HepG2 (cell line): ENCODE measurements around the gene FBXL7.

Source experiments
- GABPB1 ChIP-seq: IDR thresholded peaks from 2 replicates; pipeline ENCODE4 v1.6.1; 2016; ENCODE audit warnings: mild to moderate bottlenecking, missing genetic modification reagents, moderate library complexity, missing compliant biosample characterization
- SP1 ChIP-seq, 2 experiments: fragments of 450-650 bp in 1 of 2; sonication (generic) in 1 of 2; formaldehyde crosslinking in 1 of 2; IDR thresholded peaks; 2 replicates each; pipeline versions ENCODE4 v1.4.0 to v1.6.1; 2016 to 2020; ENCODE audit warnings: missing genetic modification reagents in 1 of 2
- TF ChIP-seq, protein P1 (sequence below): IDR thresholded peaks from 2 replicates; pipeline ENCODE4 v1.6.1; 2018; ENCODE audit warnings: missing genetic modification reagents, mild to moderate bottlenecking, missing compliant biosample characterization

DNA sequence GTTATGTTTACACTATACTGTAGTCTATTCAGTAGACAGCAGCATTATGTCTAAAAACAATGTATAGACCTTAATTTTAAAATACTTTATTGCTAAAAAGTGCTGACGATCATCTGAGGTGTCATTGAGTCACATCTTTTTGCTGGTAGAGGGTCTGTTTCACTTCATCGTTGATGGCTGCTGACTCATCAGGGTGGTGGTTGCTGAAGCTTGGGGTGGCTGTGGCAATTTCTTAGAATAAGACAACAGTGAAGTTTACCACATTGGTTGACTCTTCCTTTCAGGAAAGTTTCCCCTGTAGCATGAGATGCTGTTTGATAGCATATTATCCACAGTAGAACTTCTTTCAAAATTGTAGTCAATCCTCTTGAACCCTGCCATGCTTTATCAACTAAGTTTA lies 150.3 kb downstream of the FBXL7 start:
- TF ChIP-seq GABPB1 (CRISPR knock-in tag), result no peak
- TF ChIP-seq SP1 (IDR thresholded peaks at IDR 0.05), result no peak
- no peak for TF ChIP-seq SP1 (CRISPR knock-in tag; IDR thresholded peaks at IDR 0.05)
- TF ChIP-seq, protein P1, sequence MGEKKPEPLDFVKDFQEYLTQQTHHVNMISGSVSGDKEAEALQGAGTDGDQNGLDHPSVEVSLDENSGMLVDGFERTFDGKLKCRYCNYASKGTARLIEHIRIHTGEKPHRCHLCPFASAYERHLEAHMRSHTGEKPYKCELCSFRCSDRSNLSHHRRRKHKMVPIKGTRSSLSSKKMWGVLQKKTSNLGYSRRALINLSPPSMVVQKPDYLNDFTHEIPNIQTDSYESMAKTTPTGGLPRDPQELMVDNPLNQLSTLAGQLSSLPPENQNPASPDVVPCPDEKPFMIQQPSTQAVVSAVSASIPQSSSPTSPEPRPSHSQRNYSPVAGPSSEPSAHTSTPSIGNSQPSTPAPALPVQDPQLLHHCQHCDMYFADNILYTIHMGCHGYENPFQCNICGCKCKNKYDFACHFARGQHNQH (CRISPR knock-in tag), result no peak
